Inferior parietal cortex (tissue), 1 donor: ENCODE results near the gene HDDC3.
"Not testable (repeated sequence)": the region's sequence is repeated elsewhere in the genome, so short reads cannot be mapped to it uniquely, and the experiment has no call there.

Source experiments
- DNase-seq: peaks from one replicate; pipeline ENCODE4 v3.0.0-alpha.2; 2016; ENCODE audit errors: extremely low spot score

The HDDC3 gene

DNA sequence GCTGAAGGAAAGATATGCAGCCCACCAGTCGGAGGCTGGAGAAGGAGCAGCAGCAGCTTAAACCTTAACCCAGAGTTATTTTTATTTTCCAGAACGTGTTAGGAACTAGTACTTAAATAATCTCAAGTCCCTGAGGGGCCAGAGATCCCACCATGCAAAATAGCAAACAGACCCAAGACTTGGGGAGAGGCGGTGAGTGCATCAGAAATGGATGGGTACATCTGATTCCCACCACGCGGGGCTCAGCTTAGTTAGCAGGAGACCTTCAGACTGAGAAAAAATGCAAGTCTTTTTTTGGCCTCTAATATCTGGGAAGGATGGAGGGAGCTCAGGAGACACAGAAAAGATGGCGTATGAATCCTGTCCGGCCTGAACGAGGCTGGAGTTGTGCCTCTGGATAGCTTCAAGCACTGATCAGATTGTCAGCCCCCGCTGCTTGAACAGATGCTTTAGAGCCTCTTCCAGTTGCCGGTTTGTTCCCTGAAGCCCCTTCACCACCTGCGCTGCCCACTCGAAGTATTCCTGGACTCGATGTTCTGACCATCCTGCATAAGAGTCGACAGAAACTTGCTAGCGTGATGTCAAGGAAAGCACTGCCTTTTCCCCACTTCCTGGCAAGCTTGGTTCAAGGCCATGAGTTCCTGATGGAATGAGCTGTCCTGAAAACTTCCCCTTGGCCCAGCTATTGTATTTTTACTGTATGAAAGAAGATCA lies 1.3 kb downstream of the HDDC3 start:
- no peak for DNase-seq

DNA sequence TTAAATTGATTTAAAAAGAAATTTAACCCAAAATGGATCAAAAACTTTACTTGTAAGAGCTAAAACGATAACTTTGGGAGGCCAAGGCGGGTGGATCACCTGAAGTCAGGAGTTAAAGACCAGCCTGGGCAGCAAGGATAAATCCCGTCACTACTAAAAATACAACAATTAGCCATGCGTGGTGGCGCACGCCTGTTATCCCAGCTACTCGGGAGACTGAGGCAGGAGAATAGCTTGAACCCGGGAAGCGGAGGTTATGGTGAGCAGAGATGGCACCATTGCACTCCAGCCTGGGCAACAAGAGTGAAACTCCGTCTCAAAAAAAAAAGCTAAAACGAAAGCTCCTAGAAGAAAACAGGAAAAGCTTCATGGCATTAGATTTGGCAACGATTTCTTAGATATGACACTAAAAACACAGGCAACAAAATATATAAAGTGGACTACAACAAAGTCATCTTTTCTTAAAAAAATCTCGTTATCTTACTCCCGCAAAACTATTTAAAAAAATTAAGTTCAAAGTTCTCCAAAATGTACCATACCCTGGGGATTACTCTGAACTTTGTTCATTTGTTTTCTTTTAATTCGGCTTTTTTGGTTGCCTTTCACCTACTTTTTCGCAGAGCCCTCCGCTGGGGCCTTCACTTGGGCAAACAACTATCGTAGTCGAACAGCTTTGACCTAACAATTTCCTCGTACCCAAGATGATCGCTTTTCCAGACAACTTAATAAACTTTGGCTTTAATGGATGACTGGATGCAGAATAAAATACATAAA lies 2.9 kb downstream of the HDDC3 start:
- DNase-seq: peak; percentile 45

DNA sequence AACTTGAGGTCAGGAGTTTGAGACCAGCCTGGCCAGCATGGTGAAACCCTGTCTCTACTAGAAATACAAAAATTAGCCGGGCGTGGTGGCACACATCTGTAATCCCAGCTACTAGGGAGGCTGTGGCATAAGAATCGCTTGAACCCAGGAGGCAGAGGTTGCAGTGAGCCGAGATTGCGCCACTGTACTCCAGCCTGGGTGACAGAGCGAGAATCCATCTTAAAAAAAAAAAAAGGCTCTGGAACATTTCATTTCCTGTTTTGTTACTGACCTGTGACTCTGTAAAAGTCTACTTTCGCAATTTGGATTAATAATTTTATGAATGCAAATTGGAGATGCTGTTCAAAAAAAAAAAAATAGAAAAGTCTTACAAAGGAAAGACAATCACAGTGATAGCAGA lies 4.2 kb downstream of the HDDC3 start:
- not testable (repeated sequence) for DNase-seq

DNA sequence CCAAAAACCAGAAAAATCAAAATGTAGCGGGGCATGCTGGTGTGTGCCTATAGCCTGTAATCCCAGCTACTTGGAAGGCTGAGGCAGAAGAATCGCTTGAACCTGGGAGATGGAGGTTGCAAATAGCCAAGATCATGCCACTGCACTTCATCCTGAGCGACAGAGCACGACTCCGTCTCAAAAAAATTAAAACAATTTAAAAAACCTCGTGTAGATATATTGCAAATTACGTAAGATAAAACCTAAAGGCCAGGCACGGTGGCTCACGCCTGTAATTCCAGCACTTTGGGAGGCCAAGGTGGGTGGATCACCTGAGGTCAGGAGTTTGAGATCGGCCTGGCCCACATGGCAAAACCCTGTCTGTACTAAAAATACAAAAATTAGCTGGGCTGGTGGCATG lies 5.6 kb downstream of the HDDC3 start:
- not testable (repeated sequence) for DNase-seq

DNA sequence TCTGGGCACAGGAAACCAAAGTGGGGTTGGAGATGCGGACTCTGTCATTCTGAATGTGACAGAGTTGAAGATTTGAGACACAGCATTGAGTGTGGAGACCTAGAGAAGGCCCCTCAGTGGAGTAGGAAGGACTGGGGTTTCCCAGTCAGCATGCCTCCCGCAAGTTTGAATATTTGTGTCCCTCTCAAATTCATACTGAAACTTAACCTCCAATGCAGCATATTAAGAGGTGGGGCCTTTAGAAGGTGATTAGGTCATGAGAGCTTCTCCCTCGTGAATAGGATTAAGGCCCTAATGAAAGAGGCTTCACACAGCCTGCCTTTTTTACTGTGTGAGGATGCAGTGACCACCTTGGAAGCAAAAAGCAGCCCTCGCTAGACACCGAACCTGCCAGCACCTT lies 8.0 kb downstream of the HDDC3 start:
- DNase-seq: no peak

DNA sequence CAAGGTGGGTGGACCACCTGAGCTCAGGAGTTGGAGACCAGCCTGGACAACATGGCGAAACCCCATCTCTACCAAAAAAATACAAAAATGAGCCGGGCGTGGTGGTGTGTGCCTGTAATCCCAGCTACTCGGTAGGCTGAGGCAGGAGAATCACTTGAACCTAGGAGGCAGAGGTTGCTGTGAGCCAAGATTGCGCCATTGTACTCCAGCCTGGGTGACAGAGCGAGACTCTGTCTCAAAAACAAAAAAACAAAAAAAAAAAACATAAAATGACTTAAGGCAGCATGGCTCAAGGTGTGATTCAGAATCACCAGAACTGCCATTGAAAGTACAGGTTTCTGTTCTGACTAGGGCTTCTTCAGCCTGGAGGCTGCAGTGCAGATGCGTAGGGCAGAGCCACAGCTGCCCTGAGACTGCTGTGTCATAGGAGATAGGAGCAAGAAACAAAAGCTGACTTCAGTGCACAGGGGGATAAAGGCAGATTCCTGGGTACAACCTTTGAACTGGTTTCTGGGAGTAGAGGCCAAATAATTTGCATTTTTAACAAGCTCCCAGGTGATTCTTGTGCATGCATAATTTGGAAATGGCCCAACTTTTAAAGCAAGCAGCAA lies 9.5 kb downstream of the HDDC3 start:
- not testable (repeated sequence) for DNase-seq

DNA sequence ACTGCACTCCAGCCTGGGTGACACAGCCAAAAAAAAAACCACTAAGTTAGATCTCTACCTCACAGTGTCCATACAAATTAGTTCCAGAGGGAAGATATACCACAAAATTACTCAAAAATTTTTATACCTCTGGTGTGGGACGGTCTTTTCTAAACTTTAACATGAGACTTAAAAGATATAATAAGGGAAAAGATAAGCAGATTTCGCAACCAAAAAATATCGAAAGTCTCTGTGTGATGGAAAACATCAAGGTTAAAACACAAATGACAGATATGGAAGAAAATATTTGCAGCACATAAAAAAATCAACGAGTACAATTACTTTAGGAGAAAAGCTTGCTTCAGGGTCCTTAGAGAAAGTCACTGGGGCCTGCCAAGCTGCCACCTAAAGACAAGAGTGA lies 10.5 kb downstream of the HDDC3 start:
- DNase-seq: no peak

DNA sequence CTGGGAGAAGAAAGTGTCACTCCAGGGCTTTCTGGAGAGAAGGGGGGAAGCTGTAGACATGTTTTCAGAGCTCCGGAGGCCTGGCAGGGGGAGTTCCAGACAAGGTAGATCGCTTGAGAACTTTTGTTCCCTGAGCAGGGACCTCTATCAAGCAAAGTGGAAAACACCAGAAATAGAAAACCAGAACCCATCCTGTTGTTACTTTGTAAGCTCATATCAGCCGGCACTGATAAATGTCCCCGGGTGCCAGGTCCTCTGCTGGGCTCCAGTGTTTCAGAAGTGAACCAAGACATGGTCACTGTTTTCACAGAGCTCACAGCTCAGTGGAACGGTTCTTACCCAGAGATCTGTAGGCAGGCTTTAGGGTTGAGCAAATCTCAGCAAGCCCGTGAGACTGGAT lies 13.5 kb downstream of the HDDC3 start:
- DNase-seq: no peak

DNA sequence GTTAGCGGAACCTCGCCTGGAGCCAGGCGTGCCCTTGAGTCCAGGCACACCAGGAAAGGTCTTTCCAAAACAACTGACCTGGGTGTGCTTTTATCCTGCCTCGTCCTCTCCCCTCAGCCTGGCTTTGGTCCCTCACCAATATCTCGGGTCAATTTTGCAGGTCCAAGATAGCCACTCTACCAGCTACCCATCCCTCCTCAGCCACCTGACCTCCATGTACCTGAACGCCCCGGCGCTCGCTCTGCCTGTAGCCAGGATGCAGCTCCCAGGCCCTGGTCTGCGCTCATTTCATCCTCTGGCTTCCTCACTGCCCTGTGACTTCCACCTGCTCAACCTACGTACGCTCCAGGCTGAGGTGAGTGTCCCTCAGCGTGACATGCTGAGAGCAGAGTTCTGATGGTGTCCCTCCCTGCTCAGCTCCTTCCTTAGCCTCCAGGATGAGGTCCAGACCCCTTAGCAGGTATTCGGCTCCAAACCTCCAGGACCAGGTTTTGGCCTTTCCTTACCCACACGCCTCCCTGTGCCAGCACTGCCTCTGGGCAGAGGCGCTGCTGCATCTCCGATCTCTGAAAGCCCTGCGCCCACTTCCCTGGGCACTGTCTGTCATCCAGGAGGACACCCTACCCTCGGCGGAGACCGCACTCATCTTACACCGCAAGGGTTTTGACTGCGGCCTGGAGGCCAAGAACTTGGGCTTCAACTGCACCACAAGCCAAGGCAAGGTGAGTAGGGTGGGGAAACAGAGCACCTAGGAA lies 14.1 kb downstream of the HDDC3 start:
- no peak for DNase-seq

DNA sequence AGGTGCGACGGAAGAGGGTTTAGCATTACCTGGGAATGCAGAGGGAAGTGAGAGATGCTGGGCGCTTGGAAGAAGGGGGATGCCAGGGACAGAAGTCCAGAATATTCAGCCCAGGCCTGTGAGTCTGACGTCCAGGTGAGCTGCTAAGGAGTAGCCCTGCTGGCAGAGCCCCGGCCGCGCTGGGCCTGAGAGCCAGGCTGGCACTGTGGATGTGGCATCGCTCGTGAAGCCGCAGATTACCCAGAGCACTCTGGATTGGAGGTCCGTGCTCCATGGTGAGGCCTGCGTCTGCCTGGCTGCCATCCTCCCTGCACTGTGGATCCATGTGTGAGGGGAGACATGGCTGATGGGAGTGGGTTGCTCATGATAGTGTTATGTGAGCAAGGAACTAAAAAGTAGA lies 14.8 kb downstream of the HDDC3 start:
- no peak for DNase-seq

DNA sequence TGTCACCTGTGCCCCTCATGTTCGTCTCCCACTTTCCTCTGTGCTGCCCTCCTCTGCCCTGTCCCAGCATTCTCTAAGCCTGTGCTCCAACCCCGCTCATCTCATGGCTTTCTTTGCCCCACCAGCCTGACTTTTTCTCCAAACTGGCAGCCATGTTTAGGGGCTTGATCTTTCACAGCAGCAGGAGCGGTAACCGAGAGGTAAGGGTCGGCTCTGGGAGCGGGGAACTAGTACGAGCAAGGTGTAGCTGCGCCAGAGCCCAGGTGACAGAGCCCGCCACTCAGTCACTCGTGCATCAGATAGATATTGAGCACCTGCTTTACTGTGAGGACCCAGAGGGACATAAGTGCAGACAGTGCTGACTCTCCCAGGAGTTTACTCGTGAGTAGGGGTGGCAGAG lies 15.9 kb downstream of the HDDC3 start:
- no peak for DNase-seq

DNA sequence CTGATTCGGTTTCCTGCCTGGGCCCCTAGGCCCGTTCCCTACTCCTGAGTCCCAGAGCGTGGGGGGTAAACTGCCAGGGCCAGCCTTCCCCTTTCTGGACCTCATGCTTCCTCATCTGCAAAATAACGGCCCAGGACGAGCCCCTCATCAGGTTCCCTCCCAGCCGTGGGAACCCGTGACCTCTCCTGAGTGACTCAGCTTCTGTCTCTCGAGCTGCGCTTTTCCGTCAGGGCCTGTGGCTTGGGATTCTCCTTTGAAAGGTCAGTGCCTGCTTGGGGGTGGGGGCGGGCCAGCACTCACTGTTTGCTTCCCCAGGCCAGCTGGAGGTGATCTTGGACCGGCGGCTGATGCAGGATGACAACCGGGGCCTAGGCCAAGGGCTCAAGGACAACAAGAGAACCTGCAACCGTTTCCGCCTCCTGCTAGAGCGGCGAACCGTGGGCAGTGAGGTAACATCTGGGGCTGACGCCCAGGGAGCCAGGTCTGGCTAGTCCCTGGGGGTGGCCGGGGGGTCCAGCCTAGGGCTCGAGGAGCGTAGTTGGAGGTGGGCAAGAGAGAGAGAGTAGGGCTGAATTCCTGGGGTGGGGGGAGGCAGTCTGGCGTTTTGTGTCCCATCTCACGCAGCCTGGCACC lies 16.4 kb downstream of the HDDC3 start:
- no peak for DNase-seq

DNA sequence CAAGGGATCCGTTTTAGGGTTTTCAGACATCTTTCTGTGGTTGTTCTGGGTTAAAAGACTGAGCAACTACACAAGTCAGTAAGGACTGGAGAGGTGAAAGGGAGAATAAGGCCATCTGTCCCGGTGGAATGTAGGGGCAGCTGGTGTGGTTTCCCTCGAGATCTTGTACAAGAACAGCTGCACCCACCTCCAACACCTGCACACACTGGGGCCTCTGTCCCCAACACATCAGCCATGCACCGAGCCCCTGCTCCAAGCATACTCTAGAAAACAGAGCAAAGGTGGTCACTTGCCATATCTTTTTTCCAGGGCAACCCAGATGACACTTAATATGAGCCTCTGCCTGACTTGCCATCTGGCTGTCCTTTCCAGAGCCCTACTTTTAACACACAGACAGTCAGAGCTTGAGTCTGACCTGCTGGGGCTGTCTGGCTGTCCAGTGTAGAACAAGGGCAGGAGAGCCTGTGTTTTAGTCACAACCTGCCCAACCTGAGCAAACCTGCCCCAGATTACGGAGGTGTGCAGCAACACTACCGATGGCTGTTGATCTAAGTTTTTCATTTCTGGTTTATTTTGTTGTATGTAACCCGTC lies 17.0 kb downstream of the HDDC3 start:
- DNase-seq: no peak

DNA sequence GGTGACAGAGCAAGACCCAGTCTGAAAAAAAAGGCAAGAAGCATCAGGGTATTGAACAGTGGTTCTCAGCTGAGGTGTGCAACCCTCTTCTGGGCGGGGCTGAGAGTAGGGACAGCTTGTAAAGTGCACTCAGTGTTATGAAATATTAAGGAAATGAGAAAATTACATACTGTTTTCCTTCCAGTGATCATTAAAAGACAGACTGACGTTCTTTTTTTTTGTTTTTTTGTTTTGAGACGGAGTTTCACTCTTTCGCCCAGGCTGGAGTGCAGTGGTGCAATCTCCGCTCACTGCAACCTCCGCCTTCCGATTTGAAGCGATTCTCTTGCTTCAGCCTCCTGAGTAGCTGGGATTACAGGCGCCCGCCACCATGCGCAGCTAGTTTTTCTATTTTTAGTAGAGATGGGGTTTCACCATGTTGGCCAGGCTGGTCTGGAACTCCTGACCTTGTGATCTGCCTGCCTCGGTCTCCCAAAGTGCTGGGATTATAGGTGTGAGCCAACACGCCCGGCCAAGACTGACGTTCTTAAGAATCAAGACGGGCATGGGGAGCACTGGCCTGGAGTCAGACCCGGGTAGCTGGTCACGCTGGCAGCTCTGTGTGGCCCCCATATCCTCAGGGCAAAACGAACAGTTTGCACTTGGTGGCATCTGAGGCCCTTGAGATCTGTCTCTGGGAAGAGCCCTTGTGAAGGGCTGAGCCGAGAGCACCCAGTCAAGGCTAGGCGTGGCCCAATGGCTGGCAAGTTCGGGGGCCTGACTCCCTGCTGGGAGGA lies 17.9 kb downstream of the HDDC3 start:
- no peak for DNase-seq

DNA sequence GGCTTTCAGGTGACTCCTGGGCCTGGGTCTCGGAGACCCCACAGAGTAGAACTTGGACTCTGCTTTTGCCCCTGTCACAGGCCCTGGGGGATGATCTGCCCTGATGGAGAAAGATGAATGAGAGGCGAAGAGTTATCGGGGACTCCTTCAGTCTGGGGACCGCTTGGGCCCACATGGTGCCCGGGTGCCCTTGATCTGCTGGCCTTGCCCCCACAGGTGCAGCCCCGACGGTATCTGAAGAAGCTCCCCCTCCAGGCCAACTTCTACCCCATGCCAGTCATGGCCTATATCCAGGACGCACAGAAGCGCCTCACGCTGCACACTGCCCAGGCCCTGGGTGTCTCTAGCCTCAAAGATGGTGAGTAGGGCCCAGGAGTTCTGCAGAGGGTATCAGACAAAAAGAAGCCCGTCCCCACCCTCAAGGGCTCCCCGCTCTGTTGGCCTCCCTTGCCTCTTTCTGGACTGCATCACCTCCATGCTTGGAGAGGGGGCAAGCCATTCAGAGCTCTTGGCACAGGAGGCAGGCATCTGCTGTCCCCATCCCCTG lies 18.9 kb downstream of the HDDC3 start:
- no peak for DNase-seq

DNA sequence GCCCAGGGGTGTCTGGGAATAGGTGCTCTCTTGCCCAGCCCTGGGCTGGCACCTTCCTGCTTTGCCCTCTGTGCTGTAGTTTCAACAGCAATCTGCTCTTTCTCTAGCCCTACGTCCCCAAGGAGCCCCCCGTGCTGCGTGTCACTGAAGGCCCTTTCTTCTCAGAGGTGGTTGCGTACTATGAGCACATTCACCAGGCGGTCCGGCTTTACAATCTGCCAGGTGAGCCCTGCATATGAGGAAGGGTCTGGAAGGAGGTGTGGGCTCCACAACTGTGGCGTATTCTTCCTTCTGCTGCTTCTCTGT lies 19.6 kb downstream of the HDDC3 start:
- DNase-seq: no peak

DNA sequence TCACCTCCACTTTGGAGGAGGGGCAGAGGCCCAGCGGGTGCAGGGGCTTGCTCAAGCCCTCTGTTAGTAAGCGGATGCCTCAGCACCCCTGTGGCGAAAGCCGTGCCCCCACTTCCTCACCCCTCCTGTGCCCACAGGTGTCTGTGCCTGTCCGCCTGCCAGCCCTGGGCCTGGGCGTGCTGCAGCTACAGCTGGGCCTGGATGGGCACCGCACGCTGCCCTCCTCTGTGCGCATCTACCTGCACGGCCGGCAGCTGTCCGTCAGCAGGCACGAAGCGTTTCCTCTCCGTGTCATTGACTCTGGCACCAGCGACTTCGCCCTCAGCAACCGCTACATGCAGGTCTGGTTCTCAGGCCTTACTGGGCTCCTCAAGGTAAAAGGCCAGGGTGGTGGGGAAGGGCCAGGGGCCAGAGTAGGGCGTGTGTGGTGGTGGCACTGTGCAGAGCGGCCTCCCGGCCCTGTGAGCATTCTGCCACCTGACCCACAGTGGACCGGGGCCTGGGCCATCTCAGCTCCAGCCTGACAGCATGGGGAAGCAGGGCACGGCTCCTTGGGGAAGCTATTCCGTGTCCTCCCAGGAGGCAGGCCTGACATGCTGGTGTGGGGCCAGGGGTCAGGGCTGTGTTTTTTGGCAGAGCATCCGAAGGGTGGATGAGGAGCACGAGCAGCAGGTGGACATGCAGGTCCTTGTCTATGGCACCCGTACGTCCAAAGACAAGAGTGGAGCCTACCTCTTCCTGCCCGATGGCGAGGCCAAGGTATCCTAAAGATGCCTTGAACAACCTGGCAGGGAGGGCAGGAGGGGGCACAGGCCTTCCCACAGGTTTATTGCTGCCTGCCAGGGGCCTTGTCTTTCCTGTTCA lies 20.2 kb downstream of the HDDC3 start:
- DNase-seq: no peak

DNA sequence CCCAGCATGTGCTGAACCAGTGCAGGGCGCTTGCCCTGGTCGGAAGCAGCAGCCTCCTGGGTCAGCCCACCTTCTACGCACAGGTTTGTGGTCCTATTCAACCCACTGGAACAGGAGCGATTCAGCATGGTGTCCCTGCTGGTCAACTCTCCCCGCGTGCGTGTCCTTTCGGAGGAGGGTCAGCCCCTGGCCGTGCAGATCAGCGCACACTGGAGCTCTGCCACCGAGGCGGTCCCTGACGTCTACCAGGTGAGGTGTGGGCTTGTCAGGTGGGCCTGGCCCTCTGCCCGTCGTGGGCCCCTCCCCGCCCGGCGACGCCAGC lies 21.1 kb downstream of the HDDC3 start:
- DNase-seq: no peak

DNA sequence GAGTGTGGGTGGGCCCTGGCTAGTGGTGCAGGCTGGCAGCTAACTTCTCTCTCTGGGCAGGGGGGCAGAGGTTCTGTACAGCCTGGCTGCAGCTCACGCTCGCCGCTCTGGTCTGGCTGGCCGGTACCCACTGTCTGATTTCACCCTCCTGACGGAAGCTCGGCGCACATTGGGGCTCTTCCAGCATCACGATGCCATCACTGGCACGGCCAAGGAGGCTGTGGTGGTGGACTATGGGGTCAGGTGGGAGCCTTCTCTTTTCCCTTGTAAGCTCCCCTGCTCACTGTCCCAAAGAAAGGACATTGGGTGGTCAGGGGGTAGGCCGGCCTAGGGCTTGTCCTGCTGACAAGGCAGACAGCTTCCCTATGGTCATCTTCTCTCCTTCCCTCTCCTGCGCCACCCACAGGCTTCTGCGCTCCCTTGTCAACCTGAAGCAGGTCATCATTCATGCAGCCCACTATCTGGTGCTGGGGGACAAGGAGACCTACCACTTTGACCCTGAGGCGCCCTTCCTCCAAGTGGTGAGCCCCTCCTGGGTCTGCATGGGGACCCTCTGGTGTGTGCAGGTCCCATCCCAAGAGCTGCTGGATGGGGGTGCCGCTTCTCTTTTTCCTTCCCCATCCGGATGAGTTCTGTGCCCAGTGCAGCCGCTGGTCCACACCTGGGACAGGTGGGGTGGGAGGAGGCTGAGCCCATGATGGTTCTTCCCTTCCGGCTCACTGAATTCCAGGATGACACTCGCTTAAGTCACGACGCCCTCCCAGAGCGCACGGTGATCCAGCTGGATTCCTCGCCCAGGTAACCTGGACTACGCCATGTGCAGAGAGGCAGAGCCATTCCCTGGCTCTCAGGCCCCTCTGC lies 21.7 kb downstream of the HDDC3 start:
- DNase-seq: no peak
